ENCODE data around the gene KLK13. TPM values are rescaled to one million over a fixed set of nuclear protein-coding genes. Genes with fewer than 3 reads are reported as not detected.

Gene KLK13
- total RNA-seq, 2 donors from 2014 or later, result not detected

GRCh38 chr19:51065221-51065960, 499 bp upstream of the KLK13 start:
- Histone ChIP-seq H3K4me3 (peak overlapping the region in 1 of 2 donors; percentile 46), H3K36me3 (no peaks in the 10 kb centered on the region), H3K4me1 (peaks cover 0 to 14% of the 10 kb centered on the region in 2 donors), H3K27me3 (peaks cover 0 to 6% of the 10 kb centered on the region in 2 donors), H3K27ac (no peak overlapping the region), H3K9me3 (no peaks in the 10 kb centered on the region)
- DNase-seq (ENCODE audit: low spot score), result no peak
- no peak for TF ChIP-seq CTCF (IDR thresholded peaks at IDR 0.05)

GRCh38 chr19:51063664-51064063, 1.2 kb downstream of the KLK13 start:
- TF ChIP-seq CTCF (IDR thresholded peaks at IDR 0.05), result no peak
- Histone ChIP-seq H3K36me3 (no peaks in the 10 kb centered on the region), H3K4me3 (no peak overlapping the region), H3K9me3 (no peaks in the 10 kb centered on the region), H3K27me3 (peaks cover 0 to 6% of the 10 kb centered on the region in 2 donors), H3K27ac (no peak overlapping the region), H3K4me1 (peaks cover 0 to 14% of the 10 kb centered on the region in 2 donors)
- no peak for DNase-seq (ENCODE audit: low spot score)

- Histone ChIP-seq H3K27me3 (peaks cover 0 to 6% of the 10 kb centered on the region in 2 donors), H3K4me1 (peaks cover 0 to 14% of the 10 kb centered on the region in 2 donors), H3K36me3 (no peaks in the 10 kb centered on the region), H3K27ac (no peak overlapping the region), H3K4me3 (no peak overlapping the region), H3K9me3 (no peaks in the 10 kb centered on the region)
- DNase-seq (ENCODE audit: low spot score), result no peak
- no peak for TF ChIP-seq CTCF (IDR thresholded peaks at IDR 0.05)
These were observed 3.9 kb downstream of the KLK13 start for GRCh38 chr19:51060973-51061372.

GRCh38 chr19:51060336-51060735, 4.6 kb downstream of the KLK13 start:
- Histone ChIP-seq H3K9me3 (no peaks in the 10 kb centered on the region), H3K36me3 (no peaks in the 10 kb centered on the region), H3K4me3 (no peak overlapping the region), H3K27ac (no peak overlapping the region), H3K4me1 (peaks cover 0 to 10% of the 10 kb centered on the region in 2 donors), H3K27me3 (peaks cover 0 to 6% of the 10 kb centered on the region in 2 donors)
- DNase-seq (ENCODE audit: low spot score), result no peak
- TF ChIP-seq CTCF (IDR thresholded peaks at IDR 0.05), result no peak

GRCh38 chr19:51059715-51060114, 5.2 kb downstream of the KLK13 start:
- no peaks in the 10 kb centered on the region for H3K36me3 ChIP-seq
- peaks cover 0 to 2% of the 10 kb centered on the region in 2 donors for H3K27me3 ChIP-seq
- no peak for DNase-seq (ENCODE audit: low spot score)
- no peak overlapping the region for H3K4me3 ChIP-seq
- TF ChIP-seq CTCF (IDR thresholded peaks at IDR 0.05), result no peak
- no peaks in the 10 kb centered on the region for H3K9me3 ChIP-seq
- H3K4me1 ChIP-seq, result peaks cover 0 to 3% of the 10 kb centered on the region in 2 donors
- H3K27ac ChIP-seq, result no peak overlapping the region

GRCh38 chr19:51055866-51056265, 9.0 kb downstream of the KLK13 start:
- no peaks in the 10 kb centered on the region for H3K9me3 ChIP-seq
- no peaks in the 10 kb centered on the region for H3K27me3 ChIP-seq
- no peak for TF ChIP-seq CTCF (IDR thresholded peaks at IDR 0.05)
- no peak overlapping the region for H3K4me3 ChIP-seq
- no peak for DNase-seq (ENCODE audit: low spot score)
- H3K36me3 ChIP-seq, result no peaks in the 10 kb centered on the region
- no peak overlapping the region for H3K27ac ChIP-seq
- H3K4me1 ChIP-seq, result no peaks in the 10 kb centered on the region
